Large intestine (tissue), 3 donors: ENCODE measurements around the gene SLC35B2. TPM values are rescaled to one million over a fixed set of nuclear protein-coding genes. Genes with fewer than 3 reads are reported as not detected.
A peak's percentile ranks its signal among the peaks of the same experiment; 100 is the strongest.

Source experiments
- DNase-seq, 2 donors: peaks; one replicate each; pipeline versions ENCODE4 v3.0.0 to v3.0.0-alpha.2; 2013
- H3K27ac ChIP-seq: one replicate; pipeline ENCODE4 v1.5.1; 2013; ENCODE audit warnings: low read length
- H3K27me3 ChIP-seq: 2 replicates; pipeline ENCODE4 v1.6.1; 2013; ENCODE audit warnings: low read length; ENCODE audit not compliant: control insufficient read depth, insufficient read depth
- H3K36me3 ChIP-seq: 2 replicates; pipeline ENCODE4 v1.6.1; 2013; ENCODE audit warnings: low read length; ENCODE audit not compliant: control insufficient read depth, insufficient read depth
- H3K4me1 ChIP-seq: one replicate; pipeline ENCODE4 v1.6.1; 2013; ENCODE audit warnings: low read length; ENCODE audit not compliant: control insufficient read depth, insufficient read depth
- H3K4me3 ChIP-seq: one replicate; pipeline ENCODE4 v1.5.1; 2013; ENCODE audit warnings: low read length
- H3K9me3 ChIP-seq: one replicate; pipeline ENCODE4 v1.6.1; 2013; ENCODE audit warnings: mild to moderate bottlenecking, low read depth, low read length, moderate library complexity; ENCODE audit not compliant: control insufficient read depth
- WGBS: methylation state at CpG from one replicate; pipeline ENCODE4 v1.1.5; 2013; ENCODE audit warnings: low lambda C conversion rate; ENCODE audit not compliant: insufficient coverage; 5-methylcytosine and 5-hydroxymethylcytosine counted together
- polyA plus RNA-seq: library from polyadenylated mRNA; unstranded; fragments of 120-200 nt; gene quantifications from one replicate; pipeline ENCODE4 v1.2.1, GENCODE V29; 2013

The SLC35B2 gene
- polyA plus RNA-seq, 1 donor: 43.5 TPM

- WGBS: no CpG with 5 or more reads among the region's 8 CpGs
- DNase-seq: no peak
- Histone ChIP-seq H3K36me3 (peaks cover 32% of the 10 kb centered on the region), H3K27ac (no peak overlapping the region), H3K27me3 (no peaks in the 10 kb centered on the region), H3K4me1 (peaks cover 36% of the 10 kb centered on the region), H3K9me3 (peaks cover 7% of the 10 kb centered on the region), H3K4me3 (no peak overlapping the region)
Measured at GRCh38 chr6:44261581-44261980, 4.3 kb upstream of the SLC35B2 start.

- no peak for DNase-seq
- Histone ChIP-seq H3K27ac (no peak overlapping the region), H3K27me3 (no peaks in the 10 kb centered on the region), H3K36me3 (peaks cover 32% of the 10 kb centered on the region), H3K4me1 (peaks cover 40% of the 10 kb centered on the region), H3K4me3 (no peak overlapping the region), H3K9me3 (peaks cover 7% of the 10 kb centered on the region)
- WGBS: 96% methylated on average over 4 of the region's 6 CpGs
Measured at GRCh38 chr6:44260451-44261297, 3.3 kb upstream of the SLC35B2 start.

GRCh38 chr6:44260011-44260410 is 2.7 kb upstream of the SLC35B2 start:
- Histone ChIP-seq H3K27ac (no peak overlapping the region), H3K4me1 (peaks cover 40% of the 10 kb centered on the region), H3K27me3 (no peaks in the 10 kb centered on the region), H3K9me3 (peaks cover 5% of the 10 kb centered on the region), H3K36me3 (peaks cover 38% of the 10 kb centered on the region), H3K4me3 (no peak overlapping the region)
- DNase-seq: no peak
- no CpG with 5 or more reads among the region's 8 CpGs for WGBS

- peaks cover 49% of the 10 kb centered on the region for H3K36me3 ChIP-seq
- no CpG with 5 or more reads among the region's 3 CpGs for WGBS
- H3K4me1 ChIP-seq: peaks cover 30% of the 10 kb centered on the region
- no peak for DNase-seq
- no peak overlapping the region for H3K27ac ChIP-seq
- H3K27me3 ChIP-seq: no peaks in the 10 kb centered on the region
- peaks cover 3% of the 10 kb centered on the region for H3K9me3 ChIP-seq
- no peak overlapping the region for H3K4me3 ChIP-seq
Measured at GRCh38 chr6:44258921-44259320, 1.6 kb upstream of the SLC35B2 start.

GRCh38 chr6:44258325-44258863 is 1.1 kb upstream of the SLC35B2 start:
- no peak overlapping the region for H3K4me3 ChIP-seq
- H3K9me3 ChIP-seq: peaks cover 3% of the 10 kb centered on the region
- no peaks in the 10 kb centered on the region for H3K27me3 ChIP-seq
- WGBS: no CpG with 5 or more reads among the region's 9 CpGs
- no peak overlapping the region for H3K27ac ChIP-seq
- peaks cover 54% of the 10 kb centered on the region for H3K36me3 ChIP-seq
- no peak for DNase-seq
- peaks cover 25% of the 10 kb centered on the region for H3K4me1 ChIP-seq

- no peak for DNase-seq
- Histone ChIP-seq H3K4me3 (peak overlapping the region; percentile 22), H3K36me3 (peaks cover 60% of the 10 kb centered on the region), H3K27ac (peak overlapping the region; percentile 20), H3K27me3 (no peaks in the 10 kb centered on the region), H3K9me3 (peaks cover 3% of the 10 kb centered on the region), H3K4me1 (peaks cover 19% of the 10 kb centered on the region)
- no CpG with 5 or more reads among the region's 15 CpGs for WGBS
Measured at GRCh38 chr6:44257753-44258324, 511 bp upstream of the SLC35B2 start.

- Histone ChIP-seq H3K27me3 (no peaks in the 10 kb centered on the region), H3K4me1 (peaks cover 10% of the 10 kb centered on the region), H3K9me3 (peaks cover 3% of the 10 kb centered on the region), H3K4me3 (peak overlapping the region; percentile 94), H3K36me3 (peaks cover 62% of the 10 kb centered on the region), H3K27ac (peak overlapping the region; percentile 64)
- no CpG with 5 or more reads among the region's 12 CpGs for WGBS
- no peak for DNase-seq
Measured at GRCh38 chr6:44256775-44257024, 628 bp downstream of the SLC35B2 start.

- no CpG with 5 or more reads among the region's 15 CpGs for WGBS
- Histone ChIP-seq H3K27me3 (no peaks in the 10 kb centered on the region), H3K4me1 (peaks cover 10% of the 10 kb centered on the region), H3K4me3 (peak overlapping the region; percentile 94), H3K27ac (peak overlapping the region; percentile 64), H3K9me3 (peaks cover 3% of the 10 kb centered on the region), H3K36me3 (peaks cover 64% of the 10 kb centered on the region)
- no peak for DNase-seq
Measured at GRCh38 chr6:44255871-44256774, 1.2 kb downstream of the SLC35B2 start.

- no CpG with 5 or more reads among the region's 16 CpGs for WGBS
- H3K27me3 ChIP-seq: no peaks in the 10 kb centered on the region
- no peak overlapping the region for H3K27ac ChIP-seq
- H3K4me1 ChIP-seq: peaks cover 10% of the 10 kb centered on the region
- no peak overlapping the region for H3K4me3 ChIP-seq
- H3K36me3 ChIP-seq: peaks cover 67% of the 10 kb centered on the region
- H3K9me3 ChIP-seq: peaks cover 3% of the 10 kb centered on the region
- no peak for DNase-seq
Measured at GRCh38 chr6:44255105-44255808, 2.1 kb downstream of the SLC35B2 start.
